Activated T-helper 1 cell treated with anti-CD3 and anti-CD28 coated beads, Interleukin-2, amount 50 U/mL, for 16 hours (primary cell): ENCODE measurements around the gene PLEKHM3.

Experiments used
- DNase-seq, 2 donors: peaks; one replicate each; pipeline ENCODE4 v3.0.0-alpha.2; 2020; ENCODE audit warnings: low read depth in 1 of 2, low spot score in 1 of 2

The PLEKHM3 gene

DNA sequence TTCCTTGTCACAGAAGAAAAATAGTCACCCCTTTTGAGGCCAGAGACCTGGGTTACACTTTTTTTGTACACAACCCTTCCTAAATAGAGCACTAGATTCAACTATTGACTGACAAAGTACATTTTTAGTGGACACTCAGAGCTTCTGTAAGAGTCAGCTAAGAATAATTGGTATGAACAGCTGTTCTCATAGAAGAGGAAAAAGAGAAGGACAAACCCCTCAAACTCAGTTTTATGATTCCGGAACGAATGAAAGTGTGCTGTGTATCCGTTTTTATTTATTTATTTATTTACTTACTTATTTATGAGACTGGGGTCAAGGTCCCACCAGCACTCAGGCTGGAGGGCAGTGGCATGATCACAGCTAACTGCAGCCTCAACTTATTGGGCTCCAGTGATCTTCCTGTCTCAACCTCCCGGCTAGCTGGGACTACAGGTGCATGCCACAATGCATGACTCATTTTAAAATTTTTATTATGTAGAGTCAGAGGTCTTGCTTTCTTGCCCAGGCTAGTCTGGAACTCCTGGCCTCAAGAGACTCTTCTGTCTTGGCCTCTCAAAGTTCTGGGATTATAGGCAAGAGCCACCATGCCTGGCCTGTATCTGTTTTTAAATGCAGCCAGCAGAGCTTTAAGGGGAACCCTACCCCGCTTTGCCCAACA, 219.6 kb downstream of the PLEKHM3 start:
- DNase-seq = no peak

DNA sequence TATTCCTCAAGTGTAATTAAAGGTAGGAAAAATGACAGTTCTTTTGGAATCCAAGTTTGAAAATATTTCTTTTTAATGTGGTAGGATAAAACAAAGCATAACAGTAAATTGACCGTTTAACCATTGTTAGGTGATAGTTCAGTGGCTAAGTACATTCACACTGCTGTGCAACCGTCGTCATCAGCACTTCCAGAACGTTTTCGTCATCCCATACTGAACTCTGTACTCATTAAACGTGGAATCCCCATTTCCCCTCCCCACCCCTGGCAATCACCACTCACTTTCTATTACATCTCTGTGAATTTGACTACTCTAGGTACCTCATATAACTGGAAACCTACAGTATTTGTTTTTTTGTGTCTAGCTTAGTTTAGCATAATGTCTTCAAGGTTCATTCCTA, 222.7 kb downstream of the PLEKHM3 start:
- no peak for DNase-seq

DNA sequence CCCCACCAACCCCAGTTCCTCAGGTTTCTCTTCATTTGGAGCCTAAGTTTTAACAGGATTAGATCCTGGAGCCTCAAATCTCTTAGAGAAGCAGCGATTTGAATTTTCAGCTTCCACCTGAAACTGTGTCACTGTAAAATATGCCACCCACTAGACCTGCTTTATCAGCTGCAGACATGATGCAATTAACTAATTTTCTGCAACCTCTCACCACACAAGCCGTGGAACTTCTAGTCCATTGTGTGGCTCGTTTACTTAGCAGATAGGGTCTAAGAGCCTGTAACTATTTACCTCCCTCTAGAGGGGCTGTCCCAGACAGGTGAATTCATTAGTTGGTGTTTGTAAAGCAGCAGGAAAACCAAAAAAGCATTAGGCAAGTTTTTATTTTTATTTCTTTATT, 224.1 kb downstream of the PLEKHM3 start:
- no peak for DNase-seq

DNA sequence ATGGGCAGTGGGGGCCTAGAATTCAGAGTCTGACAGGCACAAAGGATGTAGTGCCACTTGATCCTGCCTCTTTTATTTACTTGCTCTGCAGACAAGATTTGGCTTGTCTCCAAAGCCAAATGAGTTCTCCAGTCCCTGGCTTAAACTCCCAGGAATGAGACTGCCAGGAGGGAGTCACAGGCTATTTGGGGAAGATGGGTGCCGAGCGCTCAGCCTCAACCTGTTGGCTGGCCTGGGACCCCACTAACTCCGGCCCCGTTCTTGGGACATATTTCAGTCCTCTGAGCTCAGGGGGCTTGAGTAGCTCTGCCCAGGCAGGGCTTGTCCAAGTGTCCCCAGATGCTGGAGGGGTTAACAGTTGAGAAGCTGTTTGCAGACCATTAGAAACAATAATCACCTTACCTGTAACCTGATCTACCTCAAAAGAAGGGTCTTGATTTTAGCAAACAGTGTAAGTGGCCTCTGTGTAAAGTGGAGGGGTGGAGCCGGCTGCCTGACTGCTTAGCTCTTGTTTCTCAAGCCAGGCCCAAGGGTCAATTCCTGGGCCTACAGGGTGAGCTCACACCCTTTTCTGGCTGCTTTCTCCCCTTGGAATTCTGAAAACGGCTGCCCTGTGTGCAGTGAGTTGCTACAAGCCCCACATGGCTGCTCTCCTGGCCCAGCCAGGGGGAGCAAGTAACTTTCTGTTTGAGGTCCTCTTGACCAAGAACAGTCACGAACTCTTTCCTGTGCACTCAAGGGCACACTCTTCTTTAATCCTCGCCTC, 228.6 kb downstream of the PLEKHM3 start:
- DNase-seq = no peak

DNA sequence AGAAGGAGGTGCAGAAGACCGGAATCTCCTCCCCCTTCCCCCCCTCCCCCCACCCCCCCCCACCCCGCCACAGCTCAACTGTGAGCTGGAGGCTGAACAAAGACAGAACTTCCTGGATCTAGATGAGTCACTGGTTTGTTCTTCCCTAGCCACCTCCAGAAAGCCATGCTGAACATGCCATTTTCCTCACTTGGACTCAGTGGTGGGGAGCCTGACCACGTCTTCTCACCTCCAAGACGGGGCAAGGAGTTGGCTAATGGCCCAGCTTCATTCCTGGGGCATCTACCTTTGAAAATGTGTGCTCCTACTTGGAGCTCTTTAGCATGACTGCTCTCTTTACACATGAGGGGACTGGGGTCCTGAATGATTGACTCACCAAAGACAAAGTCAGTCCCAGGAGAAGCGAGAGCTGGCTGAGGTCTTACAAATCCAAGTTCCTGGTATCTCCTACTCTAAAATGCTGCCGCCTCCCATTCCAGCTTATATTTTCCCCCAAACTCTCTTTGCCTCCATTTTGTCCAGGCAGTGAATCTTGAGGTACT, 233.0 kb downstream of the PLEKHM3 start:
- DNase-seq = no peak

DNA sequence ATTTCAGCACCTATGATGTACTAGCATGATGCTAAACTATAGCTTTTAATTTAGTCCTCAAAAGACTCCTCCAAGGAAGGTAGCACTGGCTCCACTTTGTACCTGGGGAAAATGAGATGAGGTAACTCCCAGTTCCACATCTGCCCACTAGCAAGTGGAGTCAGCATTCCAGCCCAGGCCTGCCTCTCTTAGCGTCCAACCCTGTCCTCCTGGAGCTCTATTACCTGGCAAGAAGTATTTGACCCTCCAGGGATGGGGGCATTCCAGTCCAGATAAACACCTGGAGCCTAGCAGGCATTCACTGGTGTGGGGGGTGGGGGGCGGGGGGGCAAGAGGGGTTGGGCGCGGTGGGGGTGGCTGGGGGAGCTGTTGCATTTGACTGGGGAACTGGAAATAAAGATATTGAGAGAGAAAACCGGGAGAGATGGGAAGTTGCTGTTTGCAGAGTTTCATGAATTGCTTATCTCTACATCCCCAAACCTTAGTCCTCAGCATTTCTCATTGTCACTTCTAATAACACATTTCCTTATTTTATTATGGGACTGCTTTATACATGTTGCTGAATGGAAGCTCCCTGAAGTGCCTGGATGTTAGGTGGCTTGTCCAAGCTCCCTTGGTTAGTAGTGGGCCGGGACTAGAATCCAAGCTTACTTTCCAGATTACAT, 233.6 kb downstream of the PLEKHM3 start:
- DNase-seq = no peak

DNA sequence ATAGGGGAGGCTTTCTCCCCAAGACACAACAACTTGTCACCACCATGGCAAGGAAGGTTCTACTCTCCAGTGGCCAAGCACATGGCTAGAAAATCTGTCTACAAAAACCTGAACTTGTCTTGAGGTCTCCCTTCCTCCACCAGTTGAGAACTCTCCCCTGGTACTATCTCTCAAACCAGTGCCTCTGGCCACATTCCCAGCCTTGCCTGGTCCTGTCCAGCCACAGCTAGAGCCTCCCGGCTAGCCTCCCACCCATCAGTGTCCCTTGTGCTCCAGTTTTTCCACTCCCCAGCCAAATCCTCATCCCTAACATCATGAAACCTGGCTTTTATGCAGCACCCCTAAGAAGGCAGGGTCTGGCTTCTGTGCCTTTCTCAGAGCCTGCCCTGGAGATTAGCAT, 234.4 kb downstream of the PLEKHM3 start:
- DNase-seq = no peak

DNA sequence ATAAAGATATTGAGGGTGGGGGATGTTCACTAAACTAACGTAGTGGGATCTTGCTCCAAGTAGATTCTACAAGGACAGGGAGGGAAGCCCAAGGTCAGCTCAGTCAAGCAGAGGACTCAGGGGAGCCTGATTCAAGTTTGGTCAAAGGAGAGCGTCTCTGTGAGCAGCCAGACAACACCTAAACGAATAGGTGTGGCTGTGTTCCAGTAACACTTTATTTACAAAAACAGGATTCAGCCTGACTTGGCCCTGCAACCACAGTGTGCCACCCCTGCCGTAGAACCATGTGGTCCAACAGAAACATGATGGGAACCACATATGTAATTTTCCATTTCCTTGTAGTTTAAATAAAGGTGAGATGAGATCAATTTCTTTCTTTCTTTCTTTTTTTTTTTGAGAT, 237.5 kb downstream of the PLEKHM3 start:
- no peak for DNase-seq

DNA sequence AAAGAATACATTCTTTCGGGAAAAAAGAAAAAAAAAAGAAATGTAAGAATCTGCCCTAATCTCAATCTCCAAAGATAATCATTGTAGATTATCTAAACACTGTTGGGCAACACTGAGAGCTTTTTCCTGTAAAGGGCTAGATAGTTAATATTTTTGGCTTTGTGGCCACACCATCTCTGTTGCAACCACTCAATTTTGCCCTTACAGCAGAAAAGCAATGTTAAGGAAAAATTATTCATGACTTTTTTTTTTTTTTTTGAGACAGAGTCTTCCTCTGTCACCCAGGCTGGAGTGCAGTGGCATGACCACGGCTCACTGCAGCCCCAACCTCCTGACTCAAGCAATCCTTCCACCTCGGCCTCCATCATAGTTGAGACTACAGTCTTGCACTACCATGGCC, 238.3 kb downstream of the PLEKHM3 start:
- no peak for DNase-seq

DNA sequence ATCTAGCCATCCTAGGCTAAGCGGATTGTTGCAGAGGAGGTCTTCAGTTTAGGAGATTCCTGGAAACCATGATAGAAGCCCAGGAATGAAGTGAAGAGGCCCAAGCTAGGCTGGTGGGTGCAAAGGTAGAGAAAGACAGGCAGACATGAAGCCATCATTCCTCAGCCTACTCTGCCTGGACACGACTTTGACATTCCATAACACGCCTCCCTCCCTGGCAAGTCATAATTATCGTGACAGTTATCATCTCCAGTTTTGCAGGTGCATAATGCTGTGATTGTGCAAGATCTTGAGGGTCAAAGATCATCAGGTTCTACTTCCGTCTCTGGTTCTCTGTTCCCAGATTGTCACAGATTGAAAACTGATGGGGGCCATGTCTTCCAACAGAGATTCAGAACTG, 240.4 kb downstream of the PLEKHM3 start:
- DNase-seq = no peak

DNA sequence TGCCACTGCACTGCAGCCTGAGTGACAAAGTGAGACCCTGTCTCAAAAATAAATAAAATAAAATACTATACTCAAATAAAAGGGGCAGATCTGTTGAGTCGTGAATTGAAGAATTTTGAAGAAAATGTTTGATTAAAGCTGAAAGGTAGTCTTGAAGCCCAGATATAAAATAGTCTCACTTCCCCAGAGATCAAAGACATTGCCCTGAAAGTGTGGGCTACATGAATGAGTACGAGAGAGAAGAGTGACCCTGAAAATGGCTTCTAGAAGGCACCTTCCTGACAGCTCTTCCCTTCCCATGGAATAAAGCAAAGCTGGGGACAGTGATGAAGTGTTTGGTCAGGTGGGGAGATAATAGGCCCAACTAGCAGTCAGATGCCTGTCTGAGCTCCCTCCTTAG, 241.8 kb downstream of the PLEKHM3 start:
- no peak for DNase-seq

DNA sequence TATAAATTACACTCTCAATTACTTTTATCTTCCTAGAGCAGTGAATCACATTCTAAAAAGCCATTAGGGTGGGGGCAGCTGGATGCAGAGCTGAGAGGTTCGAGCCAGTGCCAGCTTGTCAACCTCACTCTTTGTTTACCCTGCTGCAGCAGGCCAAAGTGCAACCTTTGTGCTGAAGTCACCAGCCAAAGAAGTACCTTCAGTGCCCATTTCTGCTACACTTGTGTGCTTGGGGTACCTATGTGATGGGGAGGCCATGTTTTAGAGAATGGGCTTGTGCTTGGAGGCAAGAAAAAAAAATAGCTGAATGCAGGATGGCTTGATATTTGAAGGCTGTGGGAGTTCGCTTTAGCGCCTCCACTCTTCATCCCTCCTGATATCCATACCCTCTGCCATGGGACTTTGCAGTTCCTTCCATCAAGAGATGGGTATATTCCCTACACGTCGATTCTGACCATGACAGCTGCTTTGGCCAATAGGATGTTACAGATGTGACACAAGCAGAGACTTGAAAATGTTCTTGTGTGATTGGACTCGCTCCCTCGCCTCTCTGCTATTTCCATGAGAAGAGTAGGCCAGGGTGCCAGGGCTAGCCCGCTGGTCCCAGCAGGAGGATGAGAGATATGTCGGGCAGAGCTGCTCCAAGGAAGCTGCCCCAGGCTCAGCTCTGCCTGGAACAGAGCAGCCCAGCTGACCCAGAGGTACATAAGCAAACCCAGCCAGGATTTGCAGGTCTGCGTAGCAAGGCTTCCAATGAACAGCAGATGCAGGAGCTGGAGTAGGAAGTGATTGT, 242.9 kb downstream of the PLEKHM3 start:
- DNase-seq = no peak

DNA sequence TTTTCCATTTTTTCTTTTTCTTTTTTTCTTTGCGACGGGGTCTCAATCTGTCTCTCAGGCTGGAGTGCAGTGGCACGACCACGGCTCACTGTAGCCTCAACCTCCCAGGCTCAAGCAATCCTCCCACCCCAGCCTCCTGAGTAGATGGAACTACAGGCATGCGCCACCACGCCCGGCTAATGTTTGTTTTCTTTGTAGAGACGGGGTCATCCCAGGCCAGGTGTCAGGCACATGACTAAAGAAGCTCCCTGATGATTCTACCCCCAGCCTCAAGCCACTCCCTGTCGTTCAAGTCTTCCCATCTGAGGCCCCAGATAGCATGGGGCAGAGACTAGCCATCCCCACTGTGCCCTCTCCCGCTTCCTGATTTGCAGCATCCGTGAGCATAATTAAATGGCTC, 245.8 kb downstream of the PLEKHM3 start:
- DNase-seq = no peak

DNA sequence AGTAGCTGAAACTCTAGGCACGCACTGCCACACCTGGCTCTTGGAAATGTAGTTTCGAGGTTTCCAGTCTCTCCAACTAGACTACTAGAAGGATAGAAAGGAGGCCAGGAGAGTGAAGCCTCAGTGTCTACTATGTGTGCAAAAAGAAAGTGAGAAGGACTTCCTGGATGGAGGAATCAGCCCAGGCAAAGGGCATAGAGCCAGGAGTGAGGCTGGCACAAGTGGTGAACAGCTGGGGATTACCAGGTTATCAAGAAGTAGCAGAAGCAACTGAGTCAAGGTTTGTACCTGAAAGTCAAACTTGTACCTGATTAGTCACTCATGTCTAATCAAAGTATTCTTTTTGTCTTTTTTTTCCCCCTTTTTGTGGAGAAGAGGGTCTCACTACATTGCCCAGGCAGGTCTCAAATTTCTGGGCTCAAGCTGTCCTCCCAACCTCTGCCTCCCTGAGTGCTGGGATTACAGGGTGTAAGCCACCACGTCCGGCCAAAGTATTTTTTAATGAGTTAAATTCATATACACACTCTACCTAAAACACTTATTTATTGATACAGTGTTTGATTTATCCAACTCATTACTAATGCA, 246.9 kb downstream of the PLEKHM3 start:
- no peak for DNase-seq

DNA sequence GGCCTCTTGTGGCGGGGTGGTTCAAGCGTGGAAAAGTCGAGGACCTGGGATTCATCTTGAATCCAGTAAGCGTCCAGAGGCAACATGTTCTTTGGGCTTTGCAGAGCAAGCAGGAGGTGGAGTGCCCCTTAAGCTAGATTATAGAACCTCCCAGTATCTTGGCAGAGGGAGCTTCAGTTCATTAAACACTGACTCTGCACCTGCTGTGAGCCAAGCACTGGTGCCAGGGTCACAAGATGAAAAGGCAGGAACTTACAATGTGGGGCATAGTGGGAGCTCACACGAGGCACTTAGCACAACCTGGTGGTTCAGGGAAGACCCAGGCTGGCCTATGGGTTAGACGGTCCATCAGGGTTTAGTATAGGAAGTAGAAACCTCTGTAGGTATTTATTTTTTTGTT, 248.2 kb downstream of the PLEKHM3 start:
- no peak for DNase-seq

DNA sequence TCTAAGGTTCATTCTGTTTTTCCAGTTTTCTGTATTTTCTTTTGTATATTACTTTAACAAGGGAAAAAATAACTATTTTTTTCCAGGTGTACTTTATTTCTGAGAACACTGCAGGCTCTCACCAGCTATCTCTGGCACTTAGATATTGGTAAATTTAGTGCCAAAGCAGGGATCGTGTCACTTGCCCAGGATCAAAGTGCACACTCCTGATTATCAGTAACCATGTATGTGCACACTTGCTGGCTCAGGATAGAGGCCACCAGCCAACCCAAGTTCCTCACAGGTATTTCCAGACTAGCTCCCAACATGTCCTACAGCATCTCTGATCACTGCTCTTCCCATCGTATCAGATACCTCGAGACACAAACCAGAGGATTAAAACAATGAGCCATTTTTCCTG, 249.9 kb downstream of the PLEKHM3 start:
- no peak for DNase-seq

DNA sequence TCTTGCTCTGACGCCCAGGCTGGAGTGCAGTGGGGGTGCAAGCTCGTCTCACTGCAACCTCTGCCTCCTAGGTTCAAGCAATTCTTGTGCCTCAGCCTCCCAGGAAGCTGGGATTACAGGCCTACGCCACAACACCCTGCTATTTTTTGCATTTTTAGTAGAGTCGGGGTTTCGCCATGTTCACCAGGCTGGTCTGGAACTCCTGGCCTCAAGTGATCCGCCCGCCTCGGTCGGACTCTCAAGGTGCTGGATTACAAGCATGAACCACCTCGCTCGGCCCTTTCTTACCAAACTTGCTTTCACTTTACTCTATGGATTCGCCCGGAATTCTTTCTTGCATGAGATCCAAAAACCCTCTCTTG, 252.5 kb downstream of the PLEKHM3 start:
- DNase-seq = no peak

DNA sequence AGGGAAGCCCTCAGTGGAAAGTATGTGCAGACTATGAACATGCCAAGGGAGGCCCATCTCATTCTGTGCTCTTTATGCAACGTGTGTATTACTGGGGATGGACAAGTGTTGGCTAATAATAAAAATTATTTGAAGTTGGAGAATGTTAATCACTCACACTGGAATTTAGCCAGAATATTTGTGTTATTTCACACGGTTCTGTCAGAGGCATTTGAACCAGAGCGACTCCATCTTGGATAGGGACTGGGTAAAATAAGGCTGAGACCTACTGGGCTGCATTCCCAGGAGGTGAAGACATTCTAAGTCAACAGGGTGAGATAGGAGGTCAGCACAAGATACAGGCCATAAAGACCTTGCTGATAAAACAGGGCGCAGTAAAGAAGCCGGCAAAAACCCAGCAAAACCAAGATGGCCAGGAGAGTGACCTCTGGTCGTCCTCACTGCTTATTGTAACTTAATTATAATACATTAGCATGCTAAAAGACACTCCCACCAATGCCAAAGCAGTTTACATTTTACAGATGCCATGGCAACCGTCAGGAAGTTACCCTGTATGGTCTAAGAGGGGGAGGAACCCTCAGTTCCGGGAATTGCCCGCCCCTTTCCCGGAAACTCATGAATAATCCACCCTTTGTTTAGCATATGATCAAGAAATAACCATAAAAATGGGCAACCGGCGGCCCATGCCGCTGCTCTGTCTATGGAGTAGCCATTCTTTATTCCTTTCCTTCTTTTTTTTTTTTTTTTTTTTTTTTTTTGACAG, 253.1 kb downstream of the PLEKHM3 start:
- no peak for DNase-seq

DNA sequence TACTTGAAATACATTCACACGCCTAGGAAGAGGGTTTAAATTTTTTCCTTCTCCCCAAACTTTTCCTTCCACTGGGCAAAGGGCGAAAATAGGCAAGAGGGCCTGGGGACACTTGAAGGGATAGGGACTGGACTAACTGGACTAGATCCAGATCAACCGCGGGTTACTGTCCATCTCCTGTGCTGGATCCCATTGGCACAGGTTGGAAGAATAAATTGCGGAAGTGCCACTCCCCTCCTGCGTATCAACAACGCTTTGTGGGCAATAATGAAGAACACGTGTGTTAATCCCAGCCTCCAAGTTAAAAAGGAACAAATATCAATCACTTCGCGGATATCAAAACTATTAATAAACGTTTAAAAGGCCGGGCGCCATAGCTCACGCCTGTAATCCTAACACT, 253.9 kb downstream of the PLEKHM3 start:
- no peak for DNase-seq
